ENCODE results near the gene NEK7. TPM values are rescaled to one million over a fixed set of nuclear protein-coding genes. Genes with fewer than 3 reads are reported as not detected.
A peak's percentile ranks its signal among the peaks of the same experiment; 100 is the strongest.
"Not testable (repeated sequence)": the region's sequence is repeated elsewhere in the genome, so short reads cannot be mapped to it uniquely, and the experiment has no call there.

The NEK7 gene
- polyA plus RNA-seq, 3 donors from 2014 or later, result 42.7 to 47.4 (median 47.3) TPM

DNA sequence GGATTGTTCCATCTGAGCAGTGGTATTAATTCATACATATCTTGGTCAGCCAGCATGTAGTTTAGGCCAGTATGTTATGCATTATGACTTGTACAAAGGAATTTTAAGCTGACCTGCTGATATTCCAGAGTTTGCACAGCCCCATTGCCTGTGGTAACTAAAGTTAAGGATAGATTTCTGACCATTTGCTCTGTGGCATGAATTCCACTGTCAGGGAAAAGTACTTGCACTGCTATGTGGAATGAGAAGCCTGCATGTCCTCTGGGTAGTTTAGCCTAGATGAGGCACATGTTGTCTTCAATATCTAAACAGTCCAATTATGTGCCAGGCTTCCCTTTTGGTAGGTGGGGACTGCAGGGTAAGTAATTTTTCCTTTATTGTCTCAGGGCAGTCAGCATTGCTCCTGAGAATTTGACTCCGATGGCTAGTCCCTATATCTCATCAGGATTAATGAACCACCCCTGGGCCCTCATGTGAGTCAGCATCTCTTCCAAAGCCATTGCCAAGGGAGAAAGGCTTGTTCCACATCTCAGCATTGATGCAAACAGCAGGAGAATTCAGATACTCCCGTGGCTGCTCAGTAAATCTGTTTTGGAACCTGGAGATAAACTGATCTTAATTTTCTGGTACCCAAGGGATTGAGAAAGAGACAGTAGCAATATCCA, 30.2 kb downstream of the NEK7 start:
- H3K27ac Mint-ChIP-seq, result peak overlapping the region; percentile 31 to 90 (median 88)
- peaks cover 74 to 97% of the 10 kb centered on the region in 2 donors for H3K4me1 Mint-ChIP-seq

GRCh38 chr1:198187973-198188588, 31.3 kb downstream of the NEK7 start:
- peak overlapping the region; percentile 72 to 84 (median 74) for H3K4me3 Mint-ChIP-seq
- H3K36me3 Mint-ChIP-seq, result peaks cover 0 to 3% (median 0%) of the 10 kb centered on the region in 3 donors
- peak; percentile 42 to 46 (median 43) for DNase-seq
- peaks cover 73 to 97% of the 10 kb centered on the region in 2 donors for H3K4me1 Mint-ChIP-seq
- H3K27me3 Mint-ChIP-seq (ENCODE audit: low read depth in 3 of 3), result peaks cover 0 to 3% (median 0%) of the 10 kb centered on the region in 3 donors
- H3K9me3 Mint-ChIP-seq, result no peaks in the 10 kb centered on the region
- H3K27ac Mint-ChIP-seq, result peak overlapping the region; percentile 31 to 90 (median 89)

More for the DNA sequence above, 30.2 kb downstream of the NEK7 start:
- DNase-seq, result no peak
- peaks cover 0 to under 1% (median 0%) of the 10 kb centered on the region in 3 donors for H3K27me3 Mint-ChIP-seq (ENCODE audit: low read depth in 3 of 3)
- peak overlapping the region in 3 of 5 donors; percentile 34 to 78 (median 59) for H3K4me3 Mint-ChIP-seq
- H3K36me3 Mint-ChIP-seq, result no peaks in the 10 kb centered on the region
- no peaks in the 10 kb centered on the region for H3K9me3 Mint-ChIP-seq

DNA sequence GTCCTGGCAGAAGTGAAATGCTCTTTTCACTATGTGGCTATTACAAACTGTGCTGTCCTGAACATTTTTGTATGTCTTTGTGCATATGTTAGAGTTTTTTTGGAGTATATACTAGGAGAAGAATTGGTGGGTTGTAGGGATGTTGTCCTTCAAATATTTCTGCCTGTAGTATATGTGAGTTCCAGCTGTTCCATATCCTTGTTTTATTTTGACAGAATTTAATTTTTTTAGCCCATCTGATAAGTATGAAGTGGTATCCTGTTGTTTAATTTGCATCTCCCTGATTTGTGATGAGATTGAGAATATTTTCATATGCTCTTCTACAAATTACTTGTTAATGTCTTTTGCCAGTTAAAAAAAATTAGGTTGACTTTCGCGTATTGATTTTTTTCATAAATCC, 34.3 kb downstream of the NEK7 start:
- peak overlapping the region in 1 of 5 donors; percentile 31 for H3K4me3 Mint-ChIP-seq
- peak overlapping the region in 4 of 6 donors; percentile 60 to 88 (median 70) for H3K27ac Mint-ChIP-seq
- no peaks in the 10 kb centered on the region for H3K9me3 Mint-ChIP-seq
- peaks cover 75 to 90% of the 10 kb centered on the region in 2 donors for H3K4me1 Mint-ChIP-seq
- peaks cover 0 to 3% (median 0%) of the 10 kb centered on the region in 3 donors for H3K36me3 Mint-ChIP-seq
- H3K27me3 Mint-ChIP-seq (ENCODE audit: low read depth in 3 of 3), result peaks cover 0 to 3% (median 0%) of the 10 kb centered on the region in 3 donors
- no peak for DNase-seq

- not testable (repeated sequence) for DNase-seq; H3K9me3 Mint-ChIP-seq; H3K27me3 Mint-ChIP-seq (ENCODE audit: low read depth in 3 of 3); H3K36me3 Mint-ChIP-seq
- peaks cover 68 to 89% of the 10 kb centered on the region in 2 donors for H3K4me1 Mint-ChIP-seq
- H3K4me3 Mint-ChIP-seq, result peak overlapping the region in 1 of 5 donors; percentile 4
- H3K27ac Mint-ChIP-seq, result peak overlapping the region in 2 of 6 donors; percentile 72 to 73
Observed at GRCh38 chr1:198193871-198194270, 37.1 kb downstream of the NEK7 start.

- no peak overlapping the region for H3K4me3 Mint-ChIP-seq
Observed at GRCh38 chr1:198196630-198197029, 39.8 kb downstream of the NEK7 start.

DNA sequence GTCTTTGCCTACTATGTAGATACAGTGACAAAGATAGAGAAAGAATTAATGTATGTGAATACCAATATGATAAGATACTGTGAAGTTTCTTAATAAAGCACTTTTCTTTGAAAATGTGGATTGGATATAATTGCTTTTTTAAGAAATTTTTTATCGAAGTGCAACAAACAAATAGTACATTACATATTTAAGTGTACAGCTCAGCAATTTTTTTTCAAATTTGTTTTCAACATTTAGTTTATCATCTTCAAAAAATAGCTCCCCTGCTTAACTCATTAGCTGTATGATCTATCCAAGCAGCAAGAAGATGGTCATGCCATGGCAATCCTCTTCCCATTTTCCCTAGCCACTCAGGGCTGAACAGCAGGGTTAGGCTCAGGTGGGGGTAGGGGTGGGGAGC, 40.5 kb downstream of the NEK7 start:
- no peak overlapping the region for H3K4me3 Mint-ChIP-seq
- H3K27me3 Mint-ChIP-seq (ENCODE audit: low read depth in 3 of 3), result peaks cover 0 to 3% (median under 1%) of the 10 kb centered on the region in 3 donors
- peaks cover 63 to 89% of the 10 kb centered on the region in 2 donors for H3K4me1 Mint-ChIP-seq
- H3K36me3 Mint-ChIP-seq, result peaks cover 0 to 3% (median 0%) of the 10 kb centered on the region in 3 donors
- no peaks in the 10 kb centered on the region for H3K9me3 Mint-ChIP-seq
- DNase-seq, result no peak
- peak overlapping the region in 1 of 6 donors; percentile 25 for H3K27ac Mint-ChIP-seq

More at GRCh38 chr1:198196630-198197029, 39.8 kb downstream of the NEK7 start:
- Mint-ChIP-seq H3K9me3 (no peaks in the 10 kb centered on the region), H3K27ac (peak overlapping the region in 1 of 6 donors; percentile 1), H3K36me3 (peaks cover 0 to 3% (median 0%) of the 10 kb centered on the region in 3 donors), H3K27me3 (ENCODE audit: low read depth in 3 of 3) (peaks cover 0 to 3% (median 3%) of the 10 kb centered on the region in 3 donors), H3K4me1 (peaks cover 61 to 89% of the 10 kb centered on the region in 2 donors)
- DNase-seq, result no peak

DNA sequence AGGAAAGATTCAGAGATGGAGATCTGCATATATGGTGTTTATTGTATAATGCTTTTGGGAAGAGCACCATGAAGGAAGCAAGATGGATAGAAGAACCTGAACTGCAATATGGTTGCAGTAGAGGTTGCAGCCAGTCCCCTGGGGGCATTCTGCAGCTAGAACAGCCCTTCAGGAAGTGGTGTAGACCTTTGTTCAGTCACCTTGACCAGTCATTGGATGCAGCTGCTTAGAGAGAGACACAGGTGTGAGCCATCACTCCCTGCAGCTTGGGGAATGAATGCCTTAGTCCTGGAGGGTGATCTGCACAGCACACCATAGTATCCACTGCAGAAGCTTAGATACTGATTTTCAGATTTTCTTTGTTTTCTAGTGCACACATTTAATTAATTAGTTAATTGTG, 42.3 kb downstream of the NEK7 start:
- H3K9me3 Mint-ChIP-seq, result no peaks in the 10 kb centered on the region
- no peaks in the 10 kb centered on the region for H3K36me3 Mint-ChIP-seq
- H3K4me1 Mint-ChIP-seq, result peaks cover 64 to 89% of the 10 kb centered on the region in 2 donors
- H3K4me3 Mint-ChIP-seq, result peak overlapping the region in 1 of 5 donors; percentile 4
- H3K27me3 Mint-ChIP-seq (ENCODE audit: low read depth in 3 of 3), result peaks cover 0 to 3% (median 2%) of the 10 kb centered on the region in 3 donors
- DNase-seq, result no peak
- no peak overlapping the region for H3K27ac Mint-ChIP-seq

DNA sequence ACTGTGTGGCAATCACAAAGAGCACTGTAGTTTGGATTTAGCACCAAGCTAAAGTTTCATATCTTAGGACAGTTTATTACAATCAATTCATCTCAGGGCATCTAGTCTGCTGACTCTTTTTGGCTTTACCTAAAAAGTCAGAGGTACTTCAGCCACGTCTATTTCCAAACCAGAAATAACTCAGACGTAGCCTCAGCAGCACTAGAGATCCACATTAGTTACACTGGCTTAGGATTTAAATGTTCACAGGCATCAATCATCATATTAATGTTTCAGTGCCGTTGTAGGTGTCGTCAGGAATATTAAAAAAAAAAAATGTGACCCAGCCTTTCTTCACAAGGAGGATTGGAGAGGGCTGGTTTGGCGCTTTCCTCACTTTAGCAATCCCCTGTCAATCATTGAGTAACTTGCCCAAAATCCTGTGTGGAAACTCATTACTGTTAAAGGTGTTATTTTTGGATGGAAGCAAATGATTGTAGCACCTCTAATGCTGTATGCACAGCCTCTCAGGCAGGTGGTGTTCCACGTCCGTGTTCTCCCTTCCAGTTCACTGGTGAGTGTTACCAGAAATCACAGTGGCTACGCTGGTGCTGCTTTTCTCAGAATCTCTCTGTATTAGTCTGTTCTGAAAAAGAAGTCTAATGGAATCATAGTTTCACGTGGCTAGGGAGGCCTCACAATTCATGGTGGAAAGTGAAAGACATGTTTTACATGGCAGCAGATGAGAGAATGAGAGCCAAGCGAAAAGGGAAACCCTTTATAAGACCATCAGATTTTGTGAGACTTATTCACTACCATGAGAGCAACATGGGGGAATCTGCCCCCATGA, 45.4 kb downstream of the NEK7 start:
- Mint-ChIP-seq H3K4me3 (peak overlapping the region in 3 of 5 donors; percentile 3 to 69 (median 36)), H3K27me3 (ENCODE audit: low read depth in 3 of 3) (peaks cover 0 to 3% (median 3%) of the 10 kb centered on the region in 3 donors), H3K27ac (peak overlapping the region in 5 of 6 donors; percentile 8 to 57 (median 23)), H3K9me3 (no peaks in the 10 kb centered on the region), H3K4me1 (peaks cover 71 to 94% of the 10 kb centered on the region in 2 donors), H3K36me3 (no peaks in the 10 kb centered on the region)
- DNase-seq, result no peak

- Mint-ChIP-seq H3K4me3 (peak overlapping the region in 1 of 5 donors; percentile 11), H3K27me3 (ENCODE audit: low read depth in 3 of 3) (peaks cover 0 to 3% (median 0%) of the 10 kb centered on the region in 3 donors), H3K27ac (peak overlapping the region in 2 of 6 donors; percentile 4 to 29), H3K4me1 (peaks cover 70 to 95% of the 10 kb centered on the region in 2 donors), H3K36me3 (no peaks in the 10 kb centered on the region), H3K9me3 (no peaks in the 10 kb centered on the region)
- DNase-seq, result no peak
Observed at GRCh38 chr1:198203434-198203833, 46.6 kb downstream of the NEK7 start.

GRCh38 chr1:198205016-198205684, 48.4 kb downstream of the NEK7 start:
- H3K4me1 Mint-ChIP-seq, result peaks cover 58 to 90% of the 10 kb centered on the region in 2 donors
- peak overlapping the region in 5 of 6 donors; percentile 54 to 81 (median 65) for H3K27ac Mint-ChIP-seq
- no peaks in the 10 kb centered on the region for H3K9me3 Mint-ChIP-seq
- peaks cover 0 to 3% (median 0%) of the 10 kb centered on the region in 3 donors for H3K27me3 Mint-ChIP-seq (ENCODE audit: low read depth in 3 of 3)
- no peak for DNase-seq
- H3K36me3 Mint-ChIP-seq, result no peaks in the 10 kb centered on the region
- no peak overlapping the region for H3K4me3 Mint-ChIP-seq

DNA sequence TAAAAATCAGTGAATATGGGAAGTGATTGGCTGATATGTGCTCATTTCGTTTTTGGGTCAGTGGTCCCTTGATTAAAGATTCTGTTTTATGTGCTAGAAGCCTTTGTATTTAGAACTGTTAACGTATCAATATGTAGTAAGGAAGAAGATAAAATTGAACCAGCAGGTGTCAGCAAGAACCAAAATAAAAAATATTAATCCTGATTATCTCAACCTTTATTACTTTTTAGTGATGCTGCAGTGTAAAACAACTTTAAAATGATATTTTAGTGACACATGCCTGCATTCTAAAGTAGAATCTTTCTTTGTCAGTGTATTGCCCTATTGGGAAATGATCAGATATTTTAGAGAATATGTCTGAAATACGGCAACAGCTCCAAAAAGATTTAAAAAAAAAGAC, 49.5 kb downstream of the NEK7 start:
- H3K27ac Mint-ChIP-seq, result peak overlapping the region in 3 of 6 donors; percentile 64 to 65 (median 64)
- no peaks in the 10 kb centered on the region for H3K9me3 Mint-ChIP-seq
- no peak overlapping the region for H3K4me3 Mint-ChIP-seq
- no peaks in the 10 kb centered on the region for H3K36me3 Mint-ChIP-seq
- peaks cover 51 to 81% of the 10 kb centered on the region in 2 donors for H3K4me1 Mint-ChIP-seq
- no peak for DNase-seq
- peaks cover 0 to 3% (median 0%) of the 10 kb centered on the region in 3 donors for H3K27me3 Mint-ChIP-seq (ENCODE audit: low read depth in 3 of 3)

DNA sequence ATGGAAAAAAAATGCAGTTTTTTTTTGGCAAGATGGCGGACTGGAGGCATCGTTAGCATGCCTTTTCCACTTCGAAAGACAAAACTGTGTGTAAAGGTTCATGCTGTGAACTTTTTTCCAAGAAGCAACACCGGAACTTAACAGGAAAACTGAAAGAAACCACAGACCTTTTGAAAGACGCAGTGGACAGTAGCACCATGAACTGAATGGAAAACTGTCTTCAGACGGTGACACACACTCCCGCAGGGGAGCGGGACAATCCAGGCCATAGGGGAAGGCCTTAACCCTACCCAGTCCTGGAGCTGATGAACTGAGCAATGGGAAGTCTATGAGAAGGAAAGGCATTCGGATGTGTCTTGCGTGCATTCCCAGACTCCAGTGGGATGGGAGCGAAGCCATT, 54.9 kb downstream of the NEK7 start:
- peaks cover 8 to 13% (median 11%) of the 10 kb centered on the region in 3 donors for H3K36me3 Mint-ChIP-seq
- peaks cover 31 to 56% of the 10 kb centered on the region in 2 donors for H3K4me1 Mint-ChIP-seq
- H3K9me3 Mint-ChIP-seq, result peaks cover 0 to 14% (median 10%) of the 10 kb centered on the region in 6 donors
- no peak for DNase-seq
- no peak overlapping the region for H3K4me3 Mint-ChIP-seq
- no peaks in the 10 kb centered on the region for H3K27me3 Mint-ChIP-seq (ENCODE audit: low read depth in 3 of 3)
- H3K27ac Mint-ChIP-seq, result no peak overlapping the region

DNA sequence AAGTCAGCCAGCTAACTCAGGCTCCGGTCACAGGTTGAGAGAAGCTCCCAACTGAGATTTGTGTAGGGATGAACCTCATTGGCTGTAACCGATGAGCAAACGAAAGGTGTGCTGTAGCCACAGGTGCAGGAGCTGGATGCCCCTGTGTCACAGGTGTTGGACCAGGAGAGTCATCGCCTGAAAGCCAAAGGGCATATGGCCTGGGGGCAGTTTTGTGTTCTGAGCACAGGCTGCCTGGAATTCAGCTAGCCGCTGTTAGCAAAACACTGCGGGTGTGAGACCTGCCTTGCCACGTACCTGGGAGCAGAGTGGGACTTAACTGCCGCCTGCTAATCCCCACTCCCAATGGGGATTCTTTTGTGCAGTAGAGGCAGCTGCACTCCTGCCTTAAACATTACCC, 55.3 kb downstream of the NEK7 start:
- no peak overlapping the region for H3K27ac Mint-ChIP-seq

More for the DNA sequence above, 55.3 kb downstream of the NEK7 start:
- peaks cover 8 to 13% (median 11%) of the 10 kb centered on the region in 3 donors for H3K36me3 Mint-ChIP-seq
- no peak for DNase-seq
- H3K27me3 Mint-ChIP-seq (ENCODE audit: low read depth in 3 of 3), result no peaks in the 10 kb centered on the region
- no peak overlapping the region for H3K4me3 Mint-ChIP-seq
- peaks cover 32 to 57% of the 10 kb centered on the region in 2 donors for H3K4me1 Mint-ChIP-seq
- peaks cover 0 to 14% (median 10%) of the 10 kb centered on the region in 6 donors for H3K9me3 Mint-ChIP-seq
